Muscle of arm (tissue), 12 donors: ENCODE results near the gene SLC2A8. TPM values are rescaled to one million over a fixed set of nuclear protein-coding genes. Genes with fewer than 3 reads are reported as not detected.

ENCODE experiments used
- DNase-seq: peaks from one replicate; pipeline ENCODE4 v3.0.0-alpha.2; 2013
- polyA plus RNA-seq, 12 donors: library from polyadenylated mRNA; unstranded; fragments of 120-200 nt; gene quantifications; one replicate each; pipeline ENCODE4 v1.2.1, GENCODE V29; 2013; ENCODE audit not compliant: insufficient read length in 12 of 12

Gene SLC2A8
- polyA plus RNA-seq, 12 donors, result 8.7 to 16.1 (median 11.9) TPM; not detected in 1

DNA sequence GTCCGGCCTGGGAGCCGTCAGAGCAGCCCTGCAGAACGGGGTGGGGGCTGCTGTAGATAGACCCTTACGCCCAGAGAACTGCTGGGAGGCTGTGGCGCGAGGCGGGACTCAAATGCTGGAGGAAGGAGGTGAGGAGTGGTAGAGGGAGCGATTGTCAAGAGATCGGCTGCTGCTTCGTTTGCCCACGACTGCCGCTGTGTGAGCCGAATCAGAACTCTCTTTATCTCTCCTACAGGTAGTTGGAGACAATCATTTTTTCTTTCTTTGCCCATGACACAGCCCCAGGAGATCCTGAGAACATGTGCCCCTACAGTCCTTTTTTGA, 27.7 kb downstream of the SLC2A8 start:
- no peak for DNase-seq

DNA sequence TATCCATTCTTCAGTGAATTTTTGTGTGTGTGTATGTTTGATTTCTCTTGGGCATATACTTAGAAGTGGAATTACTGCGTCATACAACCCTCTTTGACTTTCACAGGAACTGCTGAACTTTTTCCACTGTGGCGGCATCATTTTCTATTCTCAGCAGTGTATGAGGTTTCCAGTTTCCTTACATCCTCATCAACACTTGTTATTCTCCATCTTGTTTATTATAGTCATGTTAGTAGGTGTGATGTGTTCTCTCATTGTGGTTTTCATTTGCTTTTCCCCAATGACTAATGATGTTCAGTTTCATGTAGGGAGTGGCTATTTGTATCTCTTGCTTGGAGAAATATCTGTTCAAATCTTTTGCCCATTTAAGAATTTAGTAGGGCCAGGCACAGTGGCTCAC, 29.8 kb downstream of the SLC2A8 start:
- DNase-seq, result no peak

DNA sequence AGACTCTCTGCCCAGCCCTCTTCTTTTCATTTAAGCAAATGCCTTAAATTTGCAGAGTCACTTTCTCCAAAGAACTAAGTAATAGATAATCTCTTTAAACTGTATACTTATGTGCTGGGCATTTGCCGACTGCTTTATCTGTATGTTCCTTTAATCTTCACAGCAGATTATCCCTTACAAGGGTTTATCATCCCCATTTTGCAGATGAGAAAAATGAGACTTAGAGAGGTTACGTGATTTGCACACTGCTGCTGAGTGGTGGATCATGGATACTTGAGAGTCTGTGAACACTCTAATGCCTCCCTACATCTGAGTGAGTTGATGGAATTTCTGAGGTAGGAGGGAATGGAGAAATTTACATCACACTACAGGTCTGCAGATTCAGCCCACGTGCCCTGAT, 31.4 kb downstream of the SLC2A8 start:
- no peak for DNase-seq

DNA sequence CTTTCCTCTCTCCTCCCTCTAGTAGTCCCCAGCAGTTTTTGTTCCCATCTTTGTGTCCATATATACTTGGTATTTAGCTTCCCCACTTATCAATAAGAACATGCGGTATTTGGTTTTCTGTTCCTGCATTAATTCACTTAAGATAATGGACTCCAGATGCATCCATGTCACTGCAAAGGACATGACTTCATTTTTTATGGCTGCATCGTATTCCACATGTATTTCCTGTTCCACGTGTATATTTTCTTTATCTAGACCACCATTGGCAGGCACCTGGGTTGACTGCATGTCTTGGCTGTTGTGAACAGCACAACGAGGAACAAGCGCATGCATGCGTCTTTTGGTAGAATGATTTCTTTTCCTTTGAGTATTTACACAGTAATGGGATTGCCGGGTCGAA, 33.4 kb downstream of the SLC2A8 start:
- DNase-seq, result no peak

DNA sequence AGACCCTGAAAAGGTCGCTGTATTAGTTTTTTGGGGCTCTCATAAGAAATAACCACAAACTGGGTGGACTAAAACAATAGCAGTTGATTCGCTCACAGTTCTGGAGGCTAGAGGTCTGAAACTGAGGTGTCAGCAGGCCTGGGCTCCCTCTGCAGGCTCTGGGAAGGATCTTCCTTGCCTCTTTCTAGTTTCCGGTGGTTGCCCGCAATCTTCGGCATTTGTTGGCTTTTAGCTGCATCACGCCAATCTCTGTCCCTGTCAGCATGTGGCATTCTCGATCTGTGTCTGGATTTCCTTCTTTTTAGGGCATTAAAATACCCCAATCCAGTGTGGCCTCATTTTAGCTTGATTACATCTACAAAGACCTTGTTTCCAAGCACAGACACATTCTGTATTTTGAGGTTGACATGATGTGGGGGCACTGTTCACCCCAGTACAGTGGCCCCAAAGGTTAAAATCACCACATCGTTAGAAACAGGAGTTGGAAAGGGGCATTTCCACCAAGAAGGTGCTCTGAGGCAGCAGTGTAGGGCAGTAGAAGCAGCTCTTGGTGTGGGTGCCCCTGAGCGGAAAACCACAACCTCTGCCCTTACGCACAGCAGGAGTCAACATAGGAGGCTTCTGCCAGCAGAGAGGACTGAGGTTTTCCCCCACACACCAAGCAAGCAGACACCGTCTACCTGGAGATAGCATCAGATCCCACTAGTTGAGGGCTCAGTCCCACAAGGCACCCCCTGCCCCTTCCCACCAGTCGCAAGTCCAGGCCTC, 40.7 kb downstream of the SLC2A8 start:
- DNase-seq, result no peak

DNA sequence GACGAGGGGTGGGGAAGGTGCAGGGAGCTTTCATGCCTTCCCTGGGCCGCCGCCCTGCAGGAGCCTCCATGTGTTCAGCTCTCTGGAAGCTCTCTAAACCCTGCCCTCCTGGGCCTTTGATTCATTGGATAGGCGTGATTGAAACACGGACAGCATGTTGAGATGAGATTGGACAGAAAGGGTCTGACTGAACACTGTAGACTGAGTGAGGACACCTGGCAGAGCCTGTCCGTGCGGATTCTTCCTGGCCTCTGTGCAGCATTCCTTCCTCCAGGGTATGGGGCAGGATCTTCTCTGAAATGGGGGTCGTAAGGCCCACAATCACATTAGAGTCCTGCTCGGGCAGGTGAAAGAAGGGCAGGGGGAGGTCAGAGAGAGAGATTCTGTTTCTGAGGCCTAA, 41.4 kb downstream of the SLC2A8 start:
- DNase-seq, result no peak

DNA sequence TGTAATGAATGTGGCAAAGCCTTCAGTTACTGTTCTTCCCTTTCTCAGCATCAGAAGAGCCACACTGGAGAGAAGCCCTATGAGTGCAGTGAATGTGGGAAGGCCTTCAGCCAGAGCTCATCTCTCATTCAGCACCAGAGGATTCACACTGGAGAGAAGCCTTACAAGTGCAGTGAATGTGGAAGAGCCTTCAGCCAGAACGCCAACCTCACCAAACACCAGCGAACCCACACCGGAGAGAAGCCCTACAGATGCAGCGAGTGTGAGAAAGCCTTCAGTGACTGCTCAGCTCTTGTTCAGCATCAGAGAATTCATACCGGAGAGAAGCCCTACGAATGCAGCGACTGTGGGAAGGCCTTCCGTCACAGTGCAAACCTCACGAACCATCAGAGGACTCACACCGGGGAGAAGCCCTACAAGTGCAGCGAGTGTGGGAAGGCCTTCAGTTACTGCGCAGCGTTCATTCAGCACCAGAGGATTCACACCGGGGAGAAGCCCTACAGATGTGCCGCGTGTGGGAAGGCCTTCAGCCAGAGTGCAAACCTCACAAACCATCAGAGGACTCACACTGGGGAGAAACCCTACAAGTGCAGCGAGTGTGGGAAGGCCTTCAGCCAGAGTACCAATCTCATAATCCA, 47.4 kb downstream of the SLC2A8 start:
- no peak for DNase-seq

DNA sequence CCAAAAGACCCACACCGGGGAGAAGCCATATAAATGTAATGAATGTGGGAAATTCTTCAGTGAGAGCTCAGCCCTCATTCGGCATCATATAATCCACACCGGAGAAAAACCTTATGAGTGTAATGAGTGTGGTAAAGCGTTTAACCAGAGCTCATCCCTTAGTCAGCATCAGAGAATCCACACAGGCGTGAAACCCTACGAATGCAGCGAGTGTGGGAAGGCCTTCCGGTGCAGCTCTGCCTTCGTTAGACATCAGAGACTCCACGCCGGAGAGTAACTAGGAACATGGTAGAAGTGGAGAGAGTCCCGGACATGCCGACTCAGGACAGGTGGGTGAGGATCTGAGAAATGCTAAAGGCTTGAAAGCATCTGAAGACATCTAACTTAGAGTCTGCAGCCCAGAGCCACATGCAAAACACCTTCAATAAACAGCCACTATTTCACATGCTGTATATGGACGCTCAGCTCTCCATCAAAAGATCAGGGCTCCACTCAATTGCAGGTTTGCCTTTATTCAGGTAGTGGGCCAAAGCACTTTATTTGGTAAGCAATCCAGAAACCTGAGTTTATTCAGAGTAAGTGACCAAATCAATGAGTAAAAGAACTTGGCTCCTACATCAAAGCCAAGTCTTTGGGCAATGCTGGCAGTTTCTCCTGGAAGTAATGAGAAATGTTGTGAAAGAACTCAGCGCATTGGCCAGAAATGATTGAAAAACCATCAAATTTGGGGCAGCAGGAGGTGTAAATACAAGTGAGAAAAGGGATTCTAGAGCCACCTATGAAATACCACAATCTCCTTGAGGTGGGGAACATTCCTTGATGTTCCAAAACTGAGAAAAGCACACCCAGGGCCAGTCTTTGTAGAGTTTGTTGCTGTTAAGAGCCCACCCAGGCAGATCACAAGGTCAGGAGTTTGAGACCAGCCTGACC, 48.2 kb downstream of the SLC2A8 start:
- no peak for DNase-seq

DNA sequence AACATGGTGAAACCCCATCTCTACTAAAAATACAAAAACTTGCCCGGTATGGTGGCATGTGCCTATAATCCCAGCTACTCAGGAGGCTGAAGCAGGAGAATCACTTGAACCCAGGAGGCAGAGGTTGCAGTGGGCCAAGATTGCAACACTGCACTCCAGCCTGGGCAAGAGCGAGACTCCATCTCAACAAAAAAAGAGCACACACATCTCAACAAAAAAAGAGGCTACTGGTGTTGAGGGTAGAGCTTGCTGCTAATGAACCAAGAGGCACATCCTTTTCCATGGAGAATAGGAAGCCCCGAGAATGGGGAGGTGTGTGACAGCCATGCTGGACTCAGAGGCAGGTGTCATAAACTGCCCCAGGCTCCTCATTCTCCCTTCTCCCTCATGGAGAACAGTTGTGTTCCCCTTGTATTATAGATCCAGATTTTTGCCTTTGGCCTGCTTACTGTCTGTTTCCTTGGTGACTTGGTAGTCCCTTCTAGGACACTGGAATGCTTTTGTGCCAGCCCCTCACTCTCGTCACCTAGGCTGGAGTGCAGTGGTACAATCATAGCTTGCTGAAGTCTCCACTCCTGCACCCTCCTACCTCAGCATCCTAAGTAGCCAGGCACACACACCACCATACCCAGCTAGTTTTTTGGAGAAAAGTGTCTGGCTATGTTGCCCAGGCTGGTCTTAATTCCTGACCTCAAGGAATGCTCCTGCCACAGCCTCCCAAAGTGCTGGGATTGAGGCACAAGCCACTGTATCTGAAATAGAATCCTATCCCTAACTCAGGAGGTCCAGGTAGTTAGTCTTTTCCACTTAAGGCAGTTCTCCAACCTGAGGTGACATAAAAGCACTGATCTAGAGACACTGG, 49.1 kb downstream of the SLC2A8 start:
- DNase-seq, result no peak

DNA sequence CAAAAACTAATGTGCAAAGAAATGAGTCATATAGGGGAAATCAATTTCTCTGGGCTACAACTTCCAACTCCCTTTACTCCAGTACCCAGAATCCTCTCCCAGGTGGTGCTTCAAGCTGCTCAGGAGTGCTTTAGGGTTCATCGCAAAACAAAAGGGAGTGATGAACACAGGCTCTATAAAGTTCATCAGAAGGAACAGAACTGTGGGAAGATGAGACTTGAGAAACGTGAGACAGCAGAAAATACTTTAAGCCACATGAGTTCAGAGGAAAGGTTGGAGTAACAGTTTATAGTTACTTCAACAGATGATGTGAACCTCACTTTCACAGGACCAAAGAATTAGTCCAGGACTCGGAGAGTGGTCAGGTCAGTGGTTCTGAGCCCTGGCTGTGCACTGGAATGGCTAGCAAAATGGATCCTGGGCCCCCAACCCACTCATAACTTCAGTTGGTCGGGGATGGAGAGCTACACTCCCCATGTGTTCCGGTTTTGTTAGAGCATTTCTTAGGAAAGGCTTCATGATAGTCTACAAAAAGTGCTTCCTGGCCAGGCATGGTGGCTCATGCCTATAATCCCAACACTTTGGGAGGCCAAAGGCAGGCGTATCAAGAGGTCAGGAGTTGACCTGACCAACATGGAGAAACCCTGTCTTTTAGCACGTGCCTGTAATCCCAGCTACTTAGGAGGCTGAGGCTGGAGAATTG, 49.9 kb downstream of the SLC2A8 start:
- DNase-seq, result no peak

DNA sequence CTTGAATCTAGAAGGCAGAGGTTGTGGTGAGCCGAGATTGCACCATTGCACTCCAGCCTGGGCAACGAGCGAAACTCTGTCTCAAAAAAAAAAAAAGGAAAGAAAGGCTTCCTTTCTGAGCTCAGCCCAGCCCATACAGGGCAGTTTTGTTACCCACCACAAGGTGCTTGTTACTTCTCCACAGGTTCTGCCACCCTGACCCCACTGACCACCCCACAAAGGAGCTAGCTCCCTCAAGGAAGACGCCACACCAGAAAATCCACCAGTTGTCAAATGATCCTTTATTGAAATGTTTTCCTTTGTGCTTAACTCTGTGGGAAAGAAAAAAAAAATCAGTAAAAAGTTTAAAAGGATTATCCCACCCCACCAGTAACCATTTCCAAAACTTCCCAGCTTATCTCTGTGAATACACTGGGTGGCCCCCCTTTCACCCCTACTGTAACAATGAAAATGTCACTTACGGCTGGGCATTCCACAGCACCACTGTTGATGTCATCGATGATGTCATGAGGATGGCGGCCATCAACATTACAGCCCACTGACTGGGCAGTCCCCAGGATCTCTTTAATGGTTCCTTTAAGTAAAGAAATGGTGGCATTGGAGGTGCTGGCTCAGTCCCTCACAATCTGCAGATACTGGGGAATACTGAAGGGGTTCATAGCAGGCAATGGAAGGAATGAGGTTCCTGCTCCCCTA, 50.6 kb downstream of the SLC2A8 start:
- DNase-seq, result no peak

DNA sequence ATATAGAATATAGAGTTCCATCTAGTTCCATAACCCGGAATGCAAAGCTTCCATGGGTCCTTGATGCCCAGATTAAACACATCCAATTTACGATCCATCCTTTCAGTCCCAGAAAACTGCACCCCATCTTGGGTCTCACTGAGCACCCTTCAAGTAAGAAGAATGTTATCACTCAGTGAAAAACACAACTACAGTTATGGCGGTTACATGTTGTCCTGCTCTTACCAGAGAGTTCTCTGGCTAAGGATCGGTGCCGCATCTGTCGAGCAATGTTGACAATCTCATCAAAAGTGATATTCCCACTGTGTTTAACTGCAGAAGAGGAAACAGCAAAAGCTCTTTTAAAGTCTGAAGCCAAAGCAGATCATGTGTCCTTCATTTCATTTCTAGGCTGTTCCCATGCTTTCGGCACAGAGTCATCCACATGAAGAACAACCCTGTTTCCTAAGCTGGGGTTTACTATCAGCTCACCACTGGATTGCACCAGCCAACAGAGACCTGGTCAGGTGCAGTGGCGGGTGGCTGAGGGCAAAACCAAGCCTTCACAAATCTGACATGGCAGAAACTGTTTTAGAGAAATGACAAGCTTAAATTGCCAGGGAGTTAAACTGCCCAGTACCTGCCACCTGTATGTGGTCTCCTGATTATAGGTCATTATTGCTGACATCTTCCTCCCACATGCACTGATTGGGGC, 51.3 kb downstream of the SLC2A8 start:
- DNase-seq, result no peak

DNA sequence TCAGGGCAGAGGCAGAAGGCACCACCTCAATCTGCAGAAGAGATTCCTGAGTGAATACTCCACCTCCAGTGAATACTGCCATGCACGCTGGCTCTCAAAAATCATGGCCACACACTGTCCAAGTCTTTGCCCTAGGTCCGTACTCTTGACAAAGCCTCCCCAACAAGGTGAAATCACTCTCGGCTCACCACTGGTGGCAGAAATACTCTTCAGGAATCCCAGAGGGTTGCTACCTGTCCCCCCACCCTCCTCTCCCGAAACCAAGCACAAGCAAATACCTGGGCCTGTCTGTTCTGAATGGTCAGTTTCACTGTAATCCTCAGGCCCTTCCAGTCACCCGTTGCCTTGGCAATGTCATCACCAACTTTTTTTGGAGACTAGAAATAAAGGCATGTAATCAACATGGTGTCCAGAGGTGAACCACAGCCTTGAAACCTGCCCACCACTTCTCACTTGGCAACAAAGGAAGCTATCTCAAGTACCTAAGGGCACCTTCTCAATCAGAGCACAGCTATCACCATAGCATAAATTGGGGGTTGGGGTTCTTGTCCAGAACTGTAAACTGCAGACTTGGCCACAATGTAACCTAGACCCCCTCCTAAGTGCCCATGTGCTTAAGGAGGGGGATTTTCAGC, 52.5 kb downstream of the SLC2A8 start:
- DNase-seq, result no peak

DNA sequence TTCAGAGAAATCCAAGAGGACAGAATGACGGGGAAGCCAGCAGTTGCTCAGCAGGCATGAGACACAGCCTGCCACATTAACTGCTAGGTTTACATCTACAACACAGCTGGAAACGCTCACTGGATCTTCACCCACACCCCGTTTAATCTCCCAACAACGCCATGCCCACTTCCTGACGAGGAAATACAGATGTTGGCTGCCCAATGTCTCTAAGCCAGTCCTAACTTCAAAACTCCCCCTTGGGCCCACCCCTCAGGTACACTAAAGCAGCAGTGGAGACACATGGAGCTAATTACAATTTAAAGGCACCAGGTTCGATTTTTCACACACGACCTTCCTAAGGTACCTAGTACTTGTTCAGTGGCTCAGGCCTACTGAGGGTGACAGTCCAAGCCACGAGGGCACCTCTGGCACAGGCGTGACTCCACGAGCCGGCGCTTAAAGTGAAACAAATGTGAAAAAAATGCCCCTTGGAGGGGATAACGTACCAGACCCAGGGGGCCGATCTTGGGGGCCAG, 53.3 kb downstream of the SLC2A8 start:
- peak; percentile 18 for DNase-seq

DNA sequence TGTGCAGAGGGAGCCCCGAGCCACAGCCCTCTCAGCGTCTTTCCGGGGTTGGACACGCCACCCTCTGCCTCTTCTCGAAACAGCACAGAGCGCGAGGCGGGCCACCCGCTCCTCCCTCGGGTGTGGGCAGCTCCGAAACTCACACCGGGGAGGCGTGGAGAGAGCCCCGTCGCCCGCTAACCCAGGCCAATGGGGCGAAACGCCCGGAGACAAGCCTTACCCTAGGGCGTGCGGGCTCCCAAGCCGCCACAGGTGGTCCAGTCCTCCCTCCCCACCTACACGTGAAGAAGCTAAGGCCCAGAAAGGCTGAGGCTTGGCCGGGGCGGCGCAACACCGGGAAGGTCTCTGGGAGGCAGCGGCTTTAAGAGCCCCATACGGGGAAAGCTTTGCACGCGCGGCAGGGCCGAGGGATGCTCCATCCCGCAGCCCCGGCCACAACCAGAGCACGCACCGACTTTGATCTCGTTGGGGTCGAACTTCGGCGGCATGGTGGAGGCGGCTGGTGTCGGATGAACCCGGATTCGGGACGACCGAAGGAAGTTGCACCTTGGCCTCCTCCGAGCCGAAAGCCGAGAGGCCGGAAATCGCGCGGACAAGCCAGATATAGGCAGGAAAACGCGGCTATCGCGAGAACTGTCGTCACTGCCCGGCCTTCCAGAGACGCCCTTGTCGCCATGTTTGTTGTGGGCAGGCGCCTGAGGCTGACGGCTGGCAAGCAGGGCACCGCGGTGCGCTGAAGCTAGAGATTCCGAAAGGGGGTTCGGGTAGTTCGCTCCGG, 54.0 kb downstream of the SLC2A8 start, which contains the start of the genes LRSAM1 and RPL12:
LRSAM1 (plus strand) TSS at position 681 of the 778 bp plus-strand sequence. CDS start 3,018 bp downstream, outside the sequence.
RPL12 (minus strand) TSS at position 577 of the 778 bp plus-strand sequence; CDS start at position 488, 89 bp downstream.
- DNase-seq, result peak; percentile 98

DNA sequence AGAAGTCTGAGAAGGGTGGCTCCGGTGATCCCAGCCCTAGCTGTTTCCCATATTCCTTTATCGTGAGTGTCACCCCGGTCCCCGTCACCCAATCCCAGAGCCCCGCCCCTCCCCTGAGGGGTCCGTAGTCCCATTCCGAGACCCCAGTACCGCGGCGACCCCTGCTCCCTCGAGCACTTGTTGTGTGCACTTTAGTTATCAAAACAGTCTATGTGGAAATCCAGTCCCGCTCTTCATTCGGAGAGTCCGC, 54.6 kb downstream of the SLC2A8 start:
- no peak for DNase-seq

DNA sequence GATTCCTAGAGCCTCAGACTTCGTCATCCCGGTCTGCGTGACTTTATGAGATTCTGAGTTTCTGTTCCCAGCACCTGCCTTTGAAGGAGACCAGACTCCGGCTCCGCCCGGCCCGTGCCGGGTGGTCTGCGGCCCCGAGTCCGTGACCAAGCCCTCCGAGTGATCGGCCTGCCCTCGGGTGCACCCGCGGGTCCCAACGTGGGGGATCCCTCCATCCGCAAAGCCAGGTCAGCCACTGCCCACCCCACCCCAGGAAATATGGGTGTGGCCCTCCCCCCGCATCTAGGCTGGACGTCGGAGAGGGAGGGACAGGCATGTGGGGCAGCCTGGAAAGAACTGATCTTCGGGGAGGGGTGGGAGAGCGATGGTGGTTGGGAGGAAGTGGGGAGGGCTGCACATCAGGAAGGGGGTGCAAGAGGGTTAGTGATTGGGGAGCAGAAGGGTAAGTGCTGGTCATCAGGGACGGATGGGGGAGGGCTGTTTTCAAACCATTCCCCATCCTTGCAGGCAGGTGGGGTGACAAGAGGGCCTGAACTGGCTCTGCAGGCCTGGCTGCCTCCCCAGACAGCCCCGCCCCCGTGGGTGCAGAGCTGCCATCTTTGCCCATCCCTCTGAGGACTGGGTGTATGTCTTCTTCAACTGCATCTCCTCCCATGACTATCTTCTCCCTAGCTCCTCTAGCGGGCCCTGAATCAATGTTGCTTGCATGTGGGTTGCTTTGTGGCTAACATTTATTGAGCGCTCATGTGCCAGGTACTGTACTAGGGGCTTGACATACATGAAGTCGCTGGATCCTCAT, 55.1 kb downstream of the SLC2A8 start:
- DNase-seq, result no peak
